Activated naive CD8-positive, alpha-beta T cell treated with anti-CD3 and anti-CD28 coated beads, Interleukin-2, amount 50 U/mL, for 24 hours (primary cell): Measurements from ENCODE around the gene DNMT3B.
A peak's percentile ranks its signal among the peaks of the same experiment; 100 is the strongest.

Experiments used
- ATAC-seq: fragments of 150-1000 bp; cut with Tn5 transposase; one replicate; pipeline ENCODE4 v1.10.0; 2021
- DNase-seq: peaks from one replicate; pipeline ENCODE4 v3.0.0; 2021
- H3K27ac Mint-ChIP-seq: one replicate; pipeline ENCODE4 v1.8.0; 2021; ENCODE audit warnings: mild to moderate bottlenecking, mixed read lengths
- H3K27me3 Mint-ChIP-seq: one replicate; pipeline ENCODE4 v1.8.0; 2021; ENCODE audit warnings: mixed read lengths
- H3K36me3 Mint-ChIP-seq: one replicate; pipeline ENCODE4 v1.8.0; 2021; ENCODE audit warnings: low read depth, mixed read lengths
- H3K4me1 Mint-ChIP-seq: one replicate; pipeline ENCODE4 v1.8.0; 2021; ENCODE audit warnings: mixed read lengths
- H3K4me3 Mint-ChIP-seq: one replicate; pipeline ENCODE4 v1.8.0; 2021; ENCODE audit warnings: mild to moderate bottlenecking, moderate library complexity, mixed read lengths
- H3K9me3 Mint-ChIP-seq: one replicate; pipeline ENCODE4 v1.8.0; 2021; ENCODE audit warnings: mixed read lengths

Gene DNMT3B

GRCh38 chr20:32819992-32820697, 58.0 kb downstream of the DNMT3B start:
- peaks cover 46% of the 10 kb centered on the region for H3K4me1 Mint-ChIP-seq
- peak; percentile 84 for ATAC-seq
- H3K4me3 Mint-ChIP-seq, result peak overlapping the region; percentile 94
- H3K27ac Mint-ChIP-seq, result peak overlapping the region; percentile 94
- no peaks in the 10 kb centered on the region for H3K9me3 Mint-ChIP-seq
- H3K36me3 Mint-ChIP-seq, result peaks cover 1% of the 10 kb centered on the region
- no peaks in the 10 kb centered on the region for H3K27me3 Mint-ChIP-seq
- peak; percentile 91 for DNase-seq

- Mint-ChIP-seq H3K27ac (peak overlapping the region; percentile 94), H3K4me1 (peaks cover 48% of the 10 kb centered on the region), H3K4me3 (peak overlapping the region; percentile 94), H3K27me3 (no peaks in the 10 kb centered on the region), H3K36me3 (peaks cover 3% of the 10 kb centered on the region), H3K9me3 (no peaks in the 10 kb centered on the region)
- ATAC-seq (no peak), DNase-seq (peak; percentile 8)
Observed at GRCh38 chr20:32820698-32821377, 58.7 kb downstream of the DNMT3B start.

GRCh38 chr20:32822225-32822624, 60.0 kb downstream of the DNMT3B start:
- Mint-ChIP-seq H3K36me3 (peaks cover 9% of the 10 kb centered on the region), H3K9me3 (no peaks in the 10 kb centered on the region), H3K27ac (peak overlapping the region; percentile 48), H3K27me3 (no peaks in the 10 kb centered on the region), H3K4me1 (peaks cover 48% of the 10 kb centered on the region), H3K4me3 (peak overlapping the region; percentile 94)
- ATAC-seq (no peak), DNase-seq (no peak)

- H3K4me1 Mint-ChIP-seq, result peaks cover 55% of the 10 kb centered on the region
- H3K9me3 Mint-ChIP-seq, result no peaks in the 10 kb centered on the region
- peak overlapping the region; percentile 67 for H3K27ac Mint-ChIP-seq
- H3K27me3 Mint-ChIP-seq, result no peaks in the 10 kb centered on the region
- ATAC-seq (peak; percentile 48), DNase-seq (peak; percentile 33)
- H3K36me3 Mint-ChIP-seq, result peaks cover 14% of the 10 kb centered on the region
- no peak overlapping the region for H3K4me3 Mint-ChIP-seq
Observed at GRCh38 chr20:32823078-32823477, 60.9 kb downstream of the DNMT3B start.

GRCh38 chr20:32823737-32824588, 61.8 kb downstream of the DNMT3B start:
- peak overlapping the region; percentile 34 for H3K27ac Mint-ChIP-seq
- H3K4me3 Mint-ChIP-seq, result no peak overlapping the region
- ATAC-seq (no peak), DNase-seq (no peak)
- no peaks in the 10 kb centered on the region for H3K27me3 Mint-ChIP-seq
- peaks cover 22% of the 10 kb centered on the region for H3K36me3 Mint-ChIP-seq
- peaks cover 60% of the 10 kb centered on the region for H3K4me1 Mint-ChIP-seq
- H3K9me3 Mint-ChIP-seq, result no peaks in the 10 kb centered on the region

GRCh38 chr20:32828029-32828680, 66.0 kb downstream of the DNMT3B start:
- H3K27ac Mint-ChIP-seq, result peak overlapping the region; percentile 72
- H3K4me1 Mint-ChIP-seq, result peaks cover 61% of the 10 kb centered on the region
- DNase-seq (no peak), ATAC-seq (no peak)
- H3K4me3 Mint-ChIP-seq, result no peak overlapping the region
- no peaks in the 10 kb centered on the region for H3K9me3 Mint-ChIP-seq
- H3K36me3 Mint-ChIP-seq, result peaks cover 53% of the 10 kb centered on the region
- H3K27me3 Mint-ChIP-seq, result no peaks in the 10 kb centered on the region

- Mint-ChIP-seq H3K27me3 (no peaks in the 10 kb centered on the region), H3K9me3 (no peaks in the 10 kb centered on the region), H3K4me3 (no peak overlapping the region), H3K36me3 (peaks cover 58% of the 10 kb centered on the region), H3K27ac (no peak overlapping the region), H3K4me1 (peaks cover 49% of the 10 kb centered on the region)
- no peak for ATAC-seq
- DNase-seq, result no peak
Observed at GRCh38 chr20:32829311-32830005, 67.3 kb downstream of the DNMT3B start.

- H3K27me3 Mint-ChIP-seq, result no peaks in the 10 kb centered on the region
- H3K27ac Mint-ChIP-seq, result no peak overlapping the region
- DNase-seq (no peak), ATAC-seq (no peak)
- H3K4me1 Mint-ChIP-seq, result peaks cover 49% of the 10 kb centered on the region
- H3K36me3 Mint-ChIP-seq, result peaks cover 65% of the 10 kb centered on the region
- H3K9me3 Mint-ChIP-seq, result no peaks in the 10 kb centered on the region
- H3K4me3 Mint-ChIP-seq, result no peak overlapping the region
Observed at GRCh38 chr20:32830437-32830836, 68.3 kb downstream of the DNMT3B start.

- ATAC-seq, result no peak
- Mint-ChIP-seq H3K27me3 (no peaks in the 10 kb centered on the region), H3K36me3 (peaks cover 66% of the 10 kb centered on the region), H3K27ac (peak overlapping the region; percentile 59), H3K4me3 (no peak overlapping the region), H3K4me1 (peaks cover 48% of the 10 kb centered on the region), H3K9me3 (no peaks in the 10 kb centered on the region)
- DNase-seq, result no peak
Observed at GRCh38 chr20:32831982-32832381, 69.8 kb downstream of the DNMT3B start.

GRCh38 chr20:32832664-32833063, 70.5 kb downstream of the DNMT3B start:
- Mint-ChIP-seq H3K4me1 (peaks cover 45% of the 10 kb centered on the region), H3K36me3 (peaks cover 67% of the 10 kb centered on the region), H3K27me3 (no peaks in the 10 kb centered on the region), H3K9me3 (no peaks in the 10 kb centered on the region), H3K27ac (peak overlapping the region; percentile 64), H3K4me3 (peak overlapping the region; percentile 26)
- ATAC-seq (no peak), DNase-seq (no peak)

- H3K36me3 Mint-ChIP-seq, result peaks cover 68% of the 10 kb centered on the region
- no peak overlapping the region for H3K4me3 Mint-ChIP-seq
- H3K27ac Mint-ChIP-seq, result no peak overlapping the region
- H3K27me3 Mint-ChIP-seq, result no peaks in the 10 kb centered on the region
- peaks cover 40% of the 10 kb centered on the region for H3K4me1 Mint-ChIP-seq
- no peaks in the 10 kb centered on the region for H3K9me3 Mint-ChIP-seq
- no peak for ATAC-seq
- DNase-seq, result no peak
Observed at GRCh38 chr20:32834972-32835371, 72.8 kb downstream of the DNMT3B start.

GRCh38 chr20:32837157-32837556, 75.0 kb downstream of the DNMT3B start:
- ATAC-seq, result no peak
- H3K36me3 Mint-ChIP-seq, result peaks cover 60% of the 10 kb centered on the region

GRCh38 chr20:32839227-32839981, 77.2 kb downstream of the DNMT3B start:
- no peaks in the 10 kb centered on the region for H3K9me3 Mint-ChIP-seq
- DNase-seq (no peak), ATAC-seq (peak; percentile 80)
- H3K27me3 Mint-ChIP-seq, result no peaks in the 10 kb centered on the region
- H3K36me3 Mint-ChIP-seq, result peaks cover 60% of the 10 kb centered on the region
- no peak overlapping the region for H3K4me3 Mint-ChIP-seq
- no peak overlapping the region for H3K27ac Mint-ChIP-seq
- peaks cover 27% of the 10 kb centered on the region for H3K4me1 Mint-ChIP-seq

More at GRCh38 chr20:32837157-32837556, 75.0 kb downstream of the DNMT3B start:
- H3K4me3 Mint-ChIP-seq, result no peak overlapping the region
- no peaks in the 10 kb centered on the region for H3K27me3 Mint-ChIP-seq
- H3K9me3 Mint-ChIP-seq, result no peaks in the 10 kb centered on the region
- DNase-seq, result no peak
- peaks cover 31% of the 10 kb centered on the region for H3K4me1 Mint-ChIP-seq
- H3K27ac Mint-ChIP-seq, result peak overlapping the region; percentile 31
